OCI-M2 (cell line): Measurements from ENCODE around the gene DSG4.

Source experiments
- DNase-seq: peaks from one replicate; lab custom pipeline; 2025; ENCODE audit not compliant: unreplicated experiment; lab: John Stamatoyannopoulos, UW

DSG4 gene

DNA sequence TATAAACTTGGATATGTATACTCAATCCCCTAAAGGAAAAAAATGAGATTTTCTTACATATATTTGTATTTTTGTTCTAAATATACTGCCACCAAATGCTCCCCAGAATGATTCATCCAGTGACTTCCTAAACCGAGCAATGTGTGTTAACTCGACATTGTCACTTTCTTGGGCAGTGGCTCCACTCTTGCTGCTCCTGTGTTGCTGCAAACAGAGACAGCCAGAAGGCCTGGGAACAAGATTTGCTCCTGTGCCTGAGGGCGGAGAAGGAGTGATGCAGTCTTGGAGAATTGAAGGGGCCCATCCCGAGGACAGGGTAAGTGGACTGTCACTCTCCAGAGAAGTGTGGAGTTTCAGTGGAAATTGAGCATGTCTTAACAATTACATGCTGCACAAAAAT, 32.7 kb downstream of the DSG4 start:
- DNase-seq: no peak

DNA sequence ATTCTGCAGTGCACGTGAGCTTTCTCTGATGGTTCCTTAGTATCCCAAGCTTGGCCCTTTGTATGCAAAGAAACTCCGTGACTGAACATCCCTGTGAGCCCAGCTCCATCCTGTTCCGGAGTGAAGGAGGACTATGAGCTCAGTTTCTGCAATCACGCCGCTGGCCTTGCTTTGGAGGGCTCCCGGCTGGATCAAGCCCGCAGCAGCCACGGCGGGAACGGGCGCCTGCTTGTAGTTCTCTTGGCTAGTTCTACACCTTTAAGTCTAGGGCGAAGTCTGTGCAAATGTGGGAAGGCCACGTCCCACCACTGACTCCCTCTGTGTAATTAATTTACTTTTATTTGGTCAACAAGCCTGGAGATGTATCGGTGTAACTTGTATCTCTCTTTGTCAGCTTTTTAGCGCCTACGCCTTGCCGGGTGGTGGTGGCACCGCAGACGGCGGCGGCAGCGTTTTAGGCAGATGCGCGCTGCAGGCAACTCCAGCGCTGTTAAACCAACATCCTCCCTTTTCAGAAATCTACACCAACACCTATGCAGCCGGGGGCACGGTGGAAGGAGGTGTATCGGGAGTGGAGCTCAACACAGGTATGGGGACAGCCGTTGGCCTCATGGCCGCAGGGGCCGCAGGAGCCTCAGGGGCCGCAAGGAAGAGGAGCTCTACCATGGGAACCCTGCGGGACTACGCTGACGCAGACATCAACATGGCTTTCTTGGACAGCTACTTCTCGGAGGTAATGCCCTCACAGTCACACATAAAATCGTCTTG, 34.3 kb downstream of the DSG4 start:
- no peak for DNase-seq

DNA sequence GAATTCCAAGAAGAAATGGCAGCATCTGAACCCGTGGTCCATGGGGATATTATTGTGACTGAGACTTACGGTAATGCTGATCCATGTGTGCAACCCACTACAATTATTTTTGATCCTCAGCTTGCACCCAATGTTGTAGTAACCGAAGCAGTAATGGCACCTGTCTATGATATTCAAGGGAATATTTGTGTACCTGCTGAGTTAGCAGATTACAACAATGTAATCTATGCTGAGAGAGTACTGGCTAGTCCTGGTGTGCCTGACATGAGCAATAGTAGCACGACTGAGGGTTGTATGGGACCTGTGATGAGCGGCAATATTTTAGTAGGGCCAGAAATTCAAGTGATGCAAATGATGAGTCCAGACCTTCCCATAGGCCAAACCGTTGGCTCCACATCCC, 36.6 kb downstream of the DSG4 start:
- no peak for DNase-seq

- DNase-seq: no peak
Observed at GRCh38 chr18:31417850-31418249, 41.3 kb downstream of the DSG4 start.

DNA sequence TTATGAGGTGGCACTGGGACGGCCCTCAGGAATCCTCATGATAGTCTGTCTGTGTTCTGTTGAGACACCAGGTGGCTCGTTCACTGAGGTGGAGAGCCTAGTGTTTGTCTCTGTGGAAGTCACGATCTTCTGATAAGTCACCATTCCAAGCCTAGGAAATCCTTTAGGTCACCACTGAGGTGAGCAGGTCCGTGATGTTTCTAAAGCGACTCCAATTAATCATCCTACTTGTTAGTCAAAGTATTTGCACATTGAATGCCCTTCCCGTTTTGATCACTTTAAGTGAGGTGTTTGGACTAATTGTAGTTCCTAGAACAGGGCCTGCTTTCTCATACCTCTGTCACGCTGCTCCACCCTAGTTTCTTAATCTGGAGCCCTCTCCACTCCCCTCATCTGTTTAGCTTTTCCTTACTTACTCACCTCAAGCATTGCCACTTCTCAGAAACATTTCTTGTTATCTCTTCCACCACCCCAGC, 42.9 kb downstream of the DSG4 start:
- no peak for DNase-seq

GRCh38 chr18:31420032-31420431, 43.5 kb downstream of the DSG4 start:
- no peak for DNase-seq

DNA sequence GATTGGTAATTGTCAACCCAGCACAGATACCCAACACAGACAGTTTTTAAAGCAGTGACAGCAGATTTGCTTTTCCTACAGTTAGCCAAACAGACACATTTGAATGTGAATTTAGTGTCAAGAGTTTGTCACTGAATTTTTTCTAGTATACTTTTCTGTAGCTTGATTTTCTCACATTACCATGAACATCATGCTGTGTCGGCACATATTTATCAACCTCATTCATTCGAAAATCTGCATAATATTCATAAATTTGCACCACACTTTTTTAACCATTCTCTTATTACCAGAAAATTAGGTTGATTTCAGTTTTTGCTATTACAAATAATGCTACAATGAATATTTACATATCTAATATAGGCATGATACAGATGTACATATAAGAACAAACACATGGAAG, 43.9 kb downstream of the DSG4 start:
- no peak for DNase-seq

GRCh38 chr18:31424383-31424988, 47.9 kb downstream of the DSG4 start:
- DNase-seq: no peak

DNA sequence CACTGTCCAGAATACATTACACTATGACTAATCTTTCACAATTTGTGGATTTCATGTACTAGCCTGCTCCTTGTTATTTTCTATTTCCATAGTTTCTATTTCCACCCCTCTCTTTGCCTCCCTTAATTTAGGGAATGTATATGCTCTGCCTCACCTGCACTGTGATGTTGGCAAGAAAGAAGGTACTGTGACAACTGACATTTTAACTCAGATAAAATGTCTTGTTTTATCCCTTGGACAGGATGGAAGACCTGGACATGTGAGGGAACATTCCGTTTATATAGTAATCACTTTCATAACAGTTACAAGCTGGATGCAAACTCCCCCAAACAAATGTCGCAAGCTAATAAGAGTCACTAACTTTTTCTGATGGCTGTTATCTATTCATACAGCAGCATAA, 49.4 kb downstream of the DSG4 start:
- no peak for DNase-seq

DNA sequence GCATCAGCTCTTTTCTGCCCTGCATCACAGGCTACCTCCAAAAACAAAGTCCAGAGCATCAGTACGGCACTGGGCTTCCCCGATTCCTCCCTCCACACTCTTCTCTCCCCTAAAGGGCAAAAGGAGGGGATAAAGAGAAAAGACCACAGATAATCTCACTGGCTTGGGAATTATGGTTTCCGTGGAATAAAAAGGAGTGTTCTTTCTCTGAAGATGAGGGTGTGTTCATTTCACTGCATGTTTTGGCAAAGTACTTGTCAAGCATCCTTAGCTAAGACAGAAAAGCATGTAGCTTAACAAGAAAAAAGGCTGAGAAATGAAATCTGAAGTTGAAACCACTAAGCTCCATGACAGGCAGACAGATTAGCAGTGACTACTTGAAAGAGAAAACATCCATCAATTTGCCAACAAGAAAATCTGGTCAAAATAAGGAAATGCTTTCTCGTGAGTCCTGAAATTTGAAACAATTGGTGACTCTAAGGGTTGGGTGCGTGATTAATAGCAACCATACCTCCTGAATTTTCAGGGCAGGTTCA, 50.4 kb downstream of the DSG4 start:
- no peak for DNase-seq

DNA sequence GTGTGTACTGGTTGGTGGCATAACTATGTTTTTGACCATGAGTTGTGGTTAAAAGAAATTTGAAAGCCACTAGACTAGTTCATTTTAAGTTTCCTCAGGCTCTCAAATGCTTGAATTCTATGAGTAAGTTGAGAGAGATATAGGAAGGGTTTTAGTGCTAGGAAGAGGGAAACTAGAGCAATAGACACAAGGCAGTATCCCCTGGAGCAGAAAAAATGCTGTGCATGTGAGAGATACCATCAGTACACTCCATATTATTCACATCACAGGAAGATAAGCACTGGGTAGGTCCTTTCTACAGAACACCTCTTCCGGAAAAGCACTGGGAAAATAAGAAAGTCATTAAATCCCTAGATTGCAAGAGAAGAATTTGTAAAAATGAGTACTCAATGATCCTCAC, 51.6 kb downstream of the DSG4 start:
- DNase-seq: no peak

GRCh38 chr18:31429623-31430022, 53.0 kb downstream of the DSG4 start:
- no peak for DNase-seq

DNA sequence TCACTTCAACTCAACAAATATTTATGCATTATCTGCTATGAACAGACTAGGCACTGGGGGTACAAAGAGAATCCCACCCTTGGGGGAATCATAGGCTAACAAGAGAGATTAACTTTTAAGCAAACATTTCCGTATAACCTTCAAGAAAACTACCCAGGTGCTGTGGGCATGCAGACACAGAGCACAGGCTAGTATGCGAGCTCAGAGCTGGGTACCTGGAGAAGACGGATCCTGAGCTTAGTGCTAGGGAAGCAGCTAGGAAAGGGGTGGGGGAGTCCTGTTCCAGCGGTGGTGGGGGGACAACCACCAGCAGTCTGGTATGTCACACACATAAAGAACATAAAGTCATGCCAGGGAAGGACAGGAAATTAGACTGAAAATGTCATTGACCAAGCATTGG, 53.5 kb downstream of the DSG4 start:
- DNase-seq: no peak

GRCh38 chr18:31430554-31430953, 54.0 kb downstream of the DSG4 start:
- DNase-seq: no peak

DNA sequence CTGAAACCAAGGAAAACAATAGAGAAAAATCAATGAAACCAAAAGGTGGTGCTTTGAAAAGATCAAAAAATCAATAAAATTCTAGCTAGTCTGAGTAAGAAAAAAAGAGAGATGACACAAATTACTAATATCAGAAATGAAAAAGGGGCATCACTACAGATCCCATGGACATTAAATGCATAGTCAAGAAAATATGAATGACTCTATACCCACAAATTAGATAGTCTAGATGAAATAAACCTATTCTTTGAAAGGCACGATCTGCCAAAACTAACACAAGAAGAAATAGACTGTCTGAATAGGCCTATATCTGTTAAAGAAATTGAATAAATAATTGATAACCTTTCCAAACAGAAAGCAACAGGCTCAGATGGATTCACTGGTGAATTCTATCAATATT, 55.7 kb downstream of the DSG4 start:
- DNase-seq: no peak

- no peak for DNase-seq
Observed at GRCh38 chr18:31436825-31437224, 60.2 kb downstream of the DSG4 start.

- DNase-seq: no peak
Observed at GRCh38 chr18:31438402-31438801, 61.8 kb downstream of the DSG4 start.

GRCh38 chr18:31439807-31440325, 63.3 kb downstream of the DSG4 start:
- DNase-seq: no peak

DNA sequence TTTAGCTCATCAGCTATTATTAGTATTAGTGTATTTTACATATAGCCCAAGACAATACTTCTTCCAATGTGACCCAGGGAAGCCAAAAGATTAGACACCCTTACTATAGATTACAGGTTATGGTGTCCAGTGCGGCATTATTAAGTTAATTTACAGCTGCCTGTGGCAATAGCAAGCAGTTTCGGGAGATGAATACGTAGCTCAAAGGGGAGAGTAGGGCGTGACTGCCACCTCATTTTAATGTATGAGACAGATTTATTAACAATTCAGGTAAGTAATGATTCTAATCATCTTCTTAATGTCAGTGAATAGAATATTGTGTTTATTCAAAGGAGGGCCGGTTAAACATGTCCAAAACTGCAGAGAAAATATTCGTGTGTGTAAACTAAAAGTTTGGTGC, 64.2 kb downstream of the DSG4 start:
- no peak for DNase-seq

GRCh38 chr18:31441493-31441892, 64.9 kb downstream of the DSG4 start:
- no peak for DNase-seq

DNA sequence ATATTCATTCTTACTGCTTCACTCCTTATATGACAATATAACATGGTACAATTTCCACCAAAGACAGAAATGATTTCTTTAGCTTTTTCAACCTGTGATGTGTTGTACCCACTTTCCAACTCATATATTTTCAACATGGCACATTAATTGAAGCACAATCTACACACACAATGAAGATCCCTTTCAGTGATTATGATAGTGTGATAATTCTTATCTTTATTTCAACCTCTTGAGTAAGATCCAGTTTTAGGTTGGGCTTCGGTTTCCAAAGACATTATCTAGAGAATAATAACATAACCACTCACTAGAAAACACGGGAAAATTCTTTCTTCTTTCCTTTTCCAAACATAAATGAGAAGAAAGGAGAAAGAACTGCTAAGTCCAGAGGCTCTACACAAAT, 67.6 kb downstream of the DSG4 start:
- no peak for DNase-seq

GRCh38 chr18:31445908-31446307, 69.3 kb downstream of the DSG4 start:
- no peak for DNase-seq
